ENCODE results near the gene SSBP2. TPM values are rescaled to one million over a fixed set of nuclear protein-coding genes. Genes with fewer than 3 reads are reported as not detected.

Gene SSBP2
- total RNA-seq, 2 experiments from 2014 or later: 14.5 to 14.7 TPM

- H3K9me3 Mint-ChIP-seq: no peaks in the 10 kb centered on the region
- no peaks in the 10 kb centered on the region for H3K27me3 Mint-ChIP-seq (ENCODE audit: low read depth)
- no peak overlapping the region for H3K4me3 Mint-ChIP-seq
- CTCF ChIA-PET: interaction anchor here (0.6 to 1.1 kb wide), 3 partner anchors 8 to 426 kb away, joined by 3 to 5 read pairs (median 3); no protein-coding TSS in a partner anchor
- no peak for DNase-seq
- no peak overlapping the region for H3K27ac Mint-ChIP-seq
- peaks cover 12% of the 10 kb centered on the region for H3K4me1 Mint-ChIP-seq (ENCODE audit: low read depth)
- no peaks in the 10 kb centered on the region for H3K36me3 Mint-ChIP-seq (ENCODE audit: low read depth)
- intact Hi-C loops (cut with micrococcal nuclease): loop anchor here (5.0 kb wide), 1 partner anchor 848 kb away; the partner anchor contains the start of gene RPS23
Observed at GRCh38 chr5:81428861-81429260, 322.0 kb downstream of the SSBP2 start.

DNA sequence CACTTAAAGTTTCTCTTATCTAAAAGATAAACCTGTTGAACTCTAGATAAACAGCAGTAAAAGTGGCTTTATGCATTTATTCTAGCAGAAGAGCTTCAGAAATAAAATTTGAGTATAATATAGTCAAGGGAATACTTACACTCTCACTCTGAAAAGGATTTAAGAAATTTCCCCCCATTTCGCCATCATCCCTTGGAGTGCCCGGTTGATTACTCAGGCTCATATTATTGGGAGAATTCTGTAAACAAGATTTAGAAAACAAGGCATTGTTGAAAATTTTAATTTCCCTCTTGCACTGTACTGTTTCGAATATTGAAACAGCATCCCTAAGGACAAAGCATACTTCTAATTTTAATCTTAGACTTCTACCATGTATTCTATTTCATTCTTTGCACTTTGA is 322.5 kb downstream of the SSBP2 start:
- Mint-ChIP-seq H3K4me1 (ENCODE audit: low read depth) (peaks cover 12% of the 10 kb centered on the region), H3K9me3 (no peaks in the 10 kb centered on the region), H3K27ac (no peak overlapping the region), H3K36me3 (ENCODE audit: low read depth) (no peaks in the 10 kb centered on the region), H3K27me3 (ENCODE audit: low read depth) (no peaks in the 10 kb centered on the region), H3K4me3 (no peak overlapping the region)
- intact Hi-C loops (cut with micrococcal nuclease): loop anchor here (5.0 kb wide), 1 partner anchor 849 kb away; the partner anchor contains the start of gene RPS23
- CTCF ChIA-PET: interaction anchor here (0.6 to 1.1 kb wide), 3 partner anchors 9 to 426 kb away, joined by 3 to 5 read pairs (median 3); no protein-coding TSS in a partner anchor
- no peak for DNase-seq

DNA sequence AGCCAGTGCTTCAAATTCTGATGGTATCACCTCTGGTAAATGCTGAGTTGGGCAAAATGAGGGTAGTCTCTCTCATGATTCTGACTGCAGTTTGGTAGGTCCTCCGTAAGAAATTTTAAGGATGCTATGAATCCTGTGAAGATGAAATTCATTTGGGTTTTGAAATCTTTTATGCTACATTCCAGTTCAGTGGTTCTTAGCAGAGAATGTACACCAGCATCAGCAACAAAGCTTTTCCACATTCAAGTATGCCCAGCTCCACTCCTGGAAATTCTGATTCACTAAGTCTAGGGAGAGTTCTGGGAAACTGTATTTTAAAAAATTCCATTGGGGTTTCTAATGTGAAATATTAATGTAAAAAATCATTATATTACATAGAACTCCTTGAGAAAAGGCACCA is 323.3 kb downstream of the SSBP2 start:
- H3K9me3 Mint-ChIP-seq: no peaks in the 10 kb centered on the region
- H3K36me3 Mint-ChIP-seq (ENCODE audit: low read depth): no peaks in the 10 kb centered on the region
- intact Hi-C loops (cut with micrococcal nuclease): loop anchor here (5.0 kb wide), 1 partner anchor 850 kb away; the partner anchor contains the start of gene RPS23
- peaks cover 12% of the 10 kb centered on the region for H3K4me1 Mint-ChIP-seq (ENCODE audit: low read depth)
- CTCF ChIA-PET: interaction anchor here (1.1 to 1.5 kb wide), 2 partner anchors 290 to 799 kb away, joined by 3 to 5 read pairs; no protein-coding TSS in a partner anchor
- no peak for DNase-seq
- no peaks in the 10 kb centered on the region for H3K27me3 Mint-ChIP-seq (ENCODE audit: low read depth)
- no peak overlapping the region for H3K27ac Mint-ChIP-seq
- H3K4me3 Mint-ChIP-seq: no peak overlapping the region

DNA sequence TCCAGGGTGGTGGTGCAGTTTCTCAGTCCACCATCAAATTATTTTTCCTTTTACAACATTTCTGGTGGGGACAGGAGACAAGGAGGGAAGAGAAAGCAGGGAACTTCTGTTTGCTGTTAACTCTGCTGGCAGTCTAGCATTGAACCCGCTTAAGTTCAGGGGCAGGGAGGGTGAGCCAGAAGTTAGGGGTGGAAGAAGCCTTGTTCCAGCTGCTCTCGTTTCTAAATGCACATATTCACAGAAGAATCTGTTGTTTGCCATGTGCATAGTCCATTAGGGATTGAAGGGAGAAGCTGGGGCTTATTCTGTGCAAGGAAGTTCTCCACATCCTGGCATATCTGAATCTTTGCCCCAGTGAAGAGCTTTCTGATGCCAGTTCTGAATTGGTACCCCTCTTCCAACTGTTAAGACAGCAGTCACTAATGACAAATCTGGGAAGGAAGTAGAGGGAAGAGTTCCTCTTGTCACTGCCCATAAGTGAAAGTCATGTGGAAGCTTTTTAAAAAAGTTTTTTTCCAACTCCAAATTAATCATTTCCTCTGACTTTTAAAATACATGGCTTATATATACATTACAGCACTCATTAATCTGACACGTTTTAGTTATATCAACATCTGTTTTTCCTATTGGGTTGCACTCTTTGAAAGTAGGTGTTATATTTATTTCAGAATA is 324.4 kb downstream of the SSBP2 start:
- no peaks in the 10 kb centered on the region for H3K36me3 Mint-ChIP-seq (ENCODE audit: low read depth)
- DNase-seq: no peak
- H3K27me3 Mint-ChIP-seq (ENCODE audit: low read depth): no peaks in the 10 kb centered on the region
- H3K9me3 Mint-ChIP-seq: no peaks in the 10 kb centered on the region
- no peak overlapping the region for H3K4me3 Mint-ChIP-seq
- CTCF ChIA-PET: interaction anchor here (0.6 to 3.3 kb wide), 12 partner anchors 12 to 1714 kb away, joined by 3 to 18 read pairs (median 5); no protein-coding TSS in a partner anchor
- H3K4me1 Mint-ChIP-seq (ENCODE audit: low read depth): peaks cover 12% of the 10 kb centered on the region
- intact Hi-C loops (cut with micrococcal nuclease): loop anchor here (5.0 kb wide), 1 partner anchor 851 kb away; the partner anchor contains the start of gene RPS23
- H3K27ac Mint-ChIP-seq: no peak overlapping the region

DNA sequence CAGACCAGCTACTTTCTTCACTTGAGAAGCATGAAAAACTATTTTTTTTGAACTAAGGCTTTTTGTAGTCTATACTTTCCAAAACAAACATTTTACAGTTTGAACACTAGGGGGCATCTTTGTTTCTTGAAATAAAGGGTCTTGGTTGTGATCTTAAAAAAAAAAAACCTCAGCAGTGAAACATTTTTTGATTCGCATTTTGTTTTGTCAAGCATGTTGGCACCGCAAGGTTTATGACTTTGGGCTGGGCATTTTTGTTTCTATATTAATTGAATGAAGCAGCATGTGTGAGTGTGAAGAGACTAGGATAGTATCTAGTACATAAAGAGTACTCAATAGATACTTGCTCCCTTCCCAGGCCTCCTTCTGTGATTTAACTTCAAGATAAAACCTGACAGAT is 325.3 kb downstream of the SSBP2 start:
- intact Hi-C loops (cut with micrococcal nuclease): loop anchor here (1.0 to 5.0 kb wide), 6 partner anchors 82 to 852 kb away; partner anchors contain the start of gene RPS23
- H3K4me1 Mint-ChIP-seq (ENCODE audit: low read depth): peaks cover 16% of the 10 kb centered on the region

GRCh38 chr5:81424728-81425127 is 326.2 kb downstream of the SSBP2 start:
- H3K9me3 Mint-ChIP-seq: no peaks in the 10 kb centered on the region
- no peaks in the 10 kb centered on the region for H3K36me3 Mint-ChIP-seq (ENCODE audit: low read depth)
- no peak for DNase-seq
- CTCF ChIA-PET: interaction anchor here (0.6 to 3.3 kb wide), 11 partner anchors 16 to 801 kb away, joined by 3 to 18 read pairs (median 4); no protein-coding TSS in a partner anchor
- intact Hi-C loops (cut with micrococcal nuclease): loop anchor here (1.0 to 5.0 kb wide), 6 partner anchors 83 to 853 kb away; partner anchors contain the start of gene RPS23
- no peaks in the 10 kb centered on the region for H3K27me3 Mint-ChIP-seq (ENCODE audit: low read depth)
- peaks cover 24% of the 10 kb centered on the region for H3K4me1 Mint-ChIP-seq (ENCODE audit: low read depth)
- H3K4me3 Mint-ChIP-seq: no peak overlapping the region
- no peak overlapping the region for H3K27ac Mint-ChIP-seq

More for the DNA sequence above, 325.3 kb downstream of the SSBP2 start:
- peak overlapping the region; percentile 8 for H3K27ac Mint-ChIP-seq
- H3K27me3 Mint-ChIP-seq (ENCODE audit: low read depth): no peaks in the 10 kb centered on the region
- H3K4me3 Mint-ChIP-seq: no peak overlapping the region
- CTCF ChIA-PET: interaction anchor here (0.6 to 3.3 kb wide), 19 partner anchors 13 to 834 kb away, joined by 3 to 18 read pairs (median 3); no protein-coding TSS in a partner anchor
- no peaks in the 10 kb centered on the region for H3K9me3 Mint-ChIP-seq
- DNase-seq: peak; percentile 7
- no peaks in the 10 kb centered on the region for H3K36me3 Mint-ChIP-seq (ENCODE audit: low read depth)

DNA sequence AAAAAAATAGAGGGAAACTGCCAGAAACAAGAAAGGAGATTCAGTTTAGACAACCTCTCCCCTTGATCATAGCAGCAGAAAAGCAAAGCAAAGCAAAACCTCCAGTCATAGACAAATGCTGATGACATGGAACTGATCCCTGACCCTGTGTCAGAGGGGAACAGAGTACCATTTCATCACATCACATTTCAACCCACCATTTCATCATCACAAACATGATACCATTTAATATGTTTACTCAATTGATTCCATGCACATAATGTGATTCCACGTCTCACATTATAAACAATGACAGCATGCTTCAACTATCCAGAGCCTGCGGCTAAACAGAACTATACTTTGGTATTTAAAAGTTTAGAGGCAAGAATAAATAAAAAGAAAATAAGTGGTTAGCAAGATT is 328.2 kb downstream of the SSBP2 start:
- intact Hi-C loops (cut with micrococcal nuclease): no loop called here
- peaks cover 22% of the 10 kb centered on the region for H3K4me1 Mint-ChIP-seq (ENCODE audit: low read depth)
- DNase-seq: no peak
- H3K9me3 Mint-ChIP-seq: no peaks in the 10 kb centered on the region
- no peak overlapping the region for H3K4me3 Mint-ChIP-seq
- H3K27me3 Mint-ChIP-seq (ENCODE audit: low read depth): no peaks in the 10 kb centered on the region
- H3K27ac Mint-ChIP-seq: peak overlapping the region; percentile 33
- CTCF ChIA-PET: no interaction called here
- no peaks in the 10 kb centered on the region for H3K36me3 Mint-ChIP-seq (ENCODE audit: low read depth)

GRCh38 chr5:81420039-81420667 is 330.7 kb downstream of the SSBP2 start:
- CTCF ChIA-PET: interaction anchor here (0.9 kb wide), 2 partner anchors 419 to 1040 kb away, joined by 3 read pairs; no protein-coding TSS in a partner anchor
- H3K4me3 Mint-ChIP-seq: no peak overlapping the region

GRCh38 chr5:81418606-81419005 is 332.3 kb downstream of the SSBP2 start:
- H3K27ac Mint-ChIP-seq: no peak overlapping the region
- H3K27me3 Mint-ChIP-seq (ENCODE audit: low read depth): no peaks in the 10 kb centered on the region
- intact Hi-C loops (cut with micrococcal nuclease): no loop called here
- H3K4me3 Mint-ChIP-seq: no peak overlapping the region
- no peaks in the 10 kb centered on the region for H3K9me3 Mint-ChIP-seq
- H3K4me1 Mint-ChIP-seq (ENCODE audit: low read depth): peaks cover 13% of the 10 kb centered on the region
- no peak for DNase-seq
- H3K36me3 Mint-ChIP-seq (ENCODE audit: low read depth): no peaks in the 10 kb centered on the region
- CTCF ChIA-PET: no interaction called here

More at GRCh38 chr5:81420039-81420667, 330.7 kb downstream of the SSBP2 start:
- DNase-seq: peak; percentile 36
- intact Hi-C loops (cut with micrococcal nuclease): loop anchor here (1.0 to 2.0 kb wide), 4 partner anchors 119 to 687 kb away; partner anchors contain the start of gene ZCCHC9
- no peak overlapping the region for H3K27ac Mint-ChIP-seq
- H3K4me1 Mint-ChIP-seq (ENCODE audit: low read depth): peaks cover 13% of the 10 kb centered on the region
- no peaks in the 10 kb centered on the region for H3K36me3 Mint-ChIP-seq (ENCODE audit: low read depth)
- H3K27me3 Mint-ChIP-seq (ENCODE audit: low read depth): no peaks in the 10 kb centered on the region
- no peaks in the 10 kb centered on the region for H3K9me3 Mint-ChIP-seq

GRCh38 chr5:81417052-81417451 is 333.8 kb downstream of the SSBP2 start:
- intact Hi-C loops (cut with micrococcal nuclease): no loop called here
- H3K27me3 Mint-ChIP-seq (ENCODE audit: low read depth): no peaks in the 10 kb centered on the region

DNA sequence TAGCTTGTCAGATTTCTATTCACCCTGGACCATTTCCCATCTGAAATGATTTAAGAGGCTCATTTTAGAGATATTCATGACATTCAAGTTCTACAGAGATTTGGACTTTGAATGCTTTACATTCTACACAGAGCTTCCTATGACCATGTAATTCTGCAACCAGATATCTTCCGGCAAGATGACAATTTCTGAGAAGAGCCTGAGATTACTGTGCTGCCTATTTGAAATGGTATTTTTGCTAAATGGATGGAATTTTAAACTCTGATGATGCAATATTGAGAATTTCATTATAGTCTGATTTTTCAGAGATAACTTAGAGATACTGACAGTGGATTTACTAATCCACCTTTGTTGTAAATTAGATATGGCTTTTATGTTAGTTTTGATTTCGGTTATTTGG is 341.0 kb downstream of the SSBP2 start:
- H3K9me3 Mint-ChIP-seq: no peaks in the 10 kb centered on the region
- intact Hi-C loops (cut with micrococcal nuclease): no loop called here
- no peaks in the 10 kb centered on the region for H3K4me1 Mint-ChIP-seq (ENCODE audit: low read depth)
- H3K4me3 Mint-ChIP-seq: no peak overlapping the region
- H3K36me3 Mint-ChIP-seq (ENCODE audit: low read depth): peaks cover 2% of the 10 kb centered on the region
- no peak for DNase-seq
- no peaks in the 10 kb centered on the region for H3K27me3 Mint-ChIP-seq (ENCODE audit: low read depth)
- CTCF ChIA-PET: interaction anchor here (1.1 to 1.3 kb wide), 3 partner anchors 16 to 766 kb away, joined by 3 to 4 read pairs (median 3); no protein-coding TSS in a partner anchor
- H3K27ac Mint-ChIP-seq: no peak overlapping the region

More at GRCh38 chr5:81417052-81417451, 333.8 kb downstream of the SSBP2 start:
- no peak overlapping the region for H3K27ac Mint-ChIP-seq
- DNase-seq: no peak
- no peaks in the 10 kb centered on the region for H3K9me3 Mint-ChIP-seq
- H3K4me1 Mint-ChIP-seq (ENCODE audit: low read depth): peaks cover 13% of the 10 kb centered on the region
- CTCF ChIA-PET: no interaction called here
- H3K4me3 Mint-ChIP-seq: no peak overlapping the region
- no peaks in the 10 kb centered on the region for H3K36me3 Mint-ChIP-seq (ENCODE audit: low read depth)

DNA sequence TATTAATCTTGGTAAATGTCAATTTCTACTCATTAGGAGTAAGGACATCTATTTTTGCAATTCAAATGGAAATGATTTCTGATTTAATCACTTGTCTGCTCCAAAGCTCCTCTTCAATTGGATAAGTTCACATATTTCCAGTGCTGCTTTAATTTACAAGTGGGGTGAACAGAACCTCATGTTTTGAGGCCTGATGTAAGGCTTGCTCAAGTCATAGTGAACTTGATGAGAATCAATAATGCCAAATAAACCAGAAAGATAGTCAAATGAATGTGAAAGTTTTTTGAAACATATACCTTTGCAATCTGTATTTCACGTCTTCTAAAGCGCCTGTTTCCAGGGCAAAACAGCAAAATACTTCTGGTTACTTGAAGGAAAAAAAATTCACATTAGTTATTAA is 341.5 kb downstream of the SSBP2 start:
- Mint-ChIP-seq H3K27ac (no peak overlapping the region), H3K4me3 (no peak overlapping the region), H3K9me3 (no peaks in the 10 kb centered on the region), H3K36me3 (ENCODE audit: low read depth) (peaks cover 2% of the 10 kb centered on the region), H3K27me3 (ENCODE audit: low read depth) (no peaks in the 10 kb centered on the region), H3K4me1 (ENCODE audit: low read depth) (no peaks in the 10 kb centered on the region)
- CTCF ChIA-PET: interaction anchor here (1.3 kb wide), 1 partner anchor 16 kb away, joined by 4 read pairs; no protein-coding TSS in a partner anchor
- DNase-seq: no peak
- intact Hi-C loops (cut with micrococcal nuclease): no loop called here
